ENCODE data around the gene CAP2. TPM values are rescaled to one million over a fixed set of nuclear protein-coding genes. Genes with fewer than 3 reads are reported as not detected.
"Not testable (repeated sequence)": the region's sequence is repeated elsewhere in the genome, so short reads cannot be mapped to it uniquely, and the experiment has no call there.

The CAP2 gene
- total RNA-seq, 2 donors from 2014 or later = not detected

DNA sequence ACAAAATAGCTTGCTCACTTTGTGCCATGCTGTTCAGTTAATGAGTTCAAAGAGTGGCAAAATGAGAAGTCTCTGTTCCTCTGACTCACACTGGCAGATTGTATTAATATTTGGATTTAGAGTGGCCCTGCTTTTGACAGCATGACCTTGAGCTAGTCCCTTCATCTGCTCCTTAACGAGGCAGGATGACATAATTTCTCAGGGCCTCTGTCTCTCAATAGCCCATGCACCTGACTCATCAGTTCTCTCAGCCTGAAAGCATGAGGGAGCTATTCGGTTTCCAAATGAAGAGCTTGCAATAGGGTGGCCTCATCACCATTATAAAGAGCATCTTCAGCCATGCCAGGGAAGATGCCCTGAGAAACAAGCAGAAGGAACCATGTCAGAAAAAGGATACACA is 38.2 kb downstream of the CAP2 start:
- Mint-ChIP-seq H3K4me1 (no peaks in the 10 kb centered on the region), H3K4me3 (no peak overlapping the region), H3K27me3 (peaks cover 9% of the 10 kb centered on the region), H3K36me3 (ENCODE audit: low read depth) (no peaks in the 10 kb centered on the region), H3K27ac (no peak overlapping the region)
- no peaks in the 10 kb centered on the region for H3K9me3 ChIP-seq (ENCODE audit: control insufficient read depth, low read length, poor library complexity, severe bottlenecking)
- ATAC-seq = no peak
- DNase-seq = no peak

GRCh38 chr6:17432356-17432755 is 39.0 kb downstream of the CAP2 start:
- Mint-ChIP-seq H3K4me1 (no peaks in the 10 kb centered on the region), H3K27ac (no peak overlapping the region), H3K4me3 (no peak overlapping the region), H3K36me3 (ENCODE audit: low read depth) (no peaks in the 10 kb centered on the region), H3K27me3 (peaks cover 10% of the 10 kb centered on the region)
- DNase-seq = no peak
- ATAC-seq = no peak
- H3K9me3 ChIP-seq (ENCODE audit: control insufficient read depth, low read length, poor library complexity, severe bottlenecking) = no peaks in the 10 kb centered on the region

GRCh38 chr6:17439243-17439993 is 46.0 kb downstream of the CAP2 start:
- no peak overlapping the region for H3K27ac Mint-ChIP-seq
- H3K4me1 Mint-ChIP-seq = no peaks in the 10 kb centered on the region
- DNase-seq = no peak
- H3K9me3 ChIP-seq (ENCODE audit: control insufficient read depth, low read length, poor library complexity, severe bottlenecking) = no peaks in the 10 kb centered on the region
- peaks cover 13% of the 10 kb centered on the region for H3K27me3 Mint-ChIP-seq
- H3K4me3 Mint-ChIP-seq = no peak overlapping the region
- no peaks in the 10 kb centered on the region for H3K36me3 Mint-ChIP-seq (ENCODE audit: low read depth)
- ATAC-seq = no peak

DNA sequence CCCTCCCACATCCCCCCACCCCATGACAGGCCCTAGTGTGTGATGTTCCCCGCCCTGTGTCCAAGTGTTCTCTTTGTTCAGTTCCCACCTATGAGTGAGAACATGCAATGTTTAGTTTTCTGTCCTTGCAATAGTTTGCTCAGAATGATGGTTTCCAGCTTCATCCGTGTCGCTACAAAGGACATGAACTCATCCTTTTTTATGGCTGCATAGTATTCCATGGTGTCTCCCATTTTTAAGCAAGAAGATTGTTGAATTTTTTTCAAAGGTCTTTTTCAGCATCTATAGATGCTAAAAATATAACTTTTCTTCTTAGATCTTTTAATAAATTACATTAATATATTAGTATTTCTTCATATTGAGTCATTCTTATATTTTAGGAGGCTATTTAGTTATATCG is 47.4 kb downstream of the CAP2 start:
- DNase-seq = not testable (repeated sequence)

GRCh38 chr6:17442196-17442595 is 48.8 kb downstream of the CAP2 start:
- H3K9me3 ChIP-seq (ENCODE audit: control insufficient read depth, low read length, poor library complexity, severe bottlenecking) = no peaks in the 10 kb centered on the region
- DNase-seq (no peak), ATAC-seq (no peak)
- Mint-ChIP-seq H3K27me3 (peaks cover 13% of the 10 kb centered on the region), H3K36me3 (ENCODE audit: low read depth) (no peaks in the 10 kb centered on the region), H3K4me1 (no peaks in the 10 kb centered on the region), H3K4me3 (no peak overlapping the region), H3K27ac (no peak overlapping the region)

More for the DNA sequence above, 47.4 kb downstream of the CAP2 start:
- ATAC-seq; H3K4me3 Mint-ChIP-seq; H3K27ac Mint-ChIP-seq; H3K9me3 ChIP-seq (ENCODE audit: control insufficient read depth, low read length, poor library complexity, severe bottlenecking); H3K36me3 Mint-ChIP-seq (ENCODE audit: low read depth); H3K4me1 Mint-ChIP-seq: not testable (repeated sequence)
- H3K27me3 Mint-ChIP-seq = peaks cover 13% of the 10 kb centered on the region

- no peaks in the 10 kb centered on the region for H3K9me3 ChIP-seq (ENCODE audit: control insufficient read depth, low read length, poor library complexity, severe bottlenecking)
- ATAC-seq = no peak
- Mint-ChIP-seq H3K4me3 (no peak overlapping the region), H3K27ac (no peak overlapping the region), H3K4me1 (no peaks in the 10 kb centered on the region), H3K27me3 (no peaks in the 10 kb centered on the region), H3K36me3 (ENCODE audit: low read depth) (no peaks in the 10 kb centered on the region)
- no peak for DNase-seq
Measured at GRCh38 chr6:17446713-17447112, 53.3 kb downstream of the CAP2 start.

GRCh38 chr6:17448165-17448564 is 54.8 kb downstream of the CAP2 start:
- no peaks in the 10 kb centered on the region for H3K9me3 ChIP-seq (ENCODE audit: control insufficient read depth, low read length, poor library complexity, severe bottlenecking)
- DNase-seq (no peak), ATAC-seq (no peak)
- Mint-ChIP-seq H3K27me3 (peaks cover 8% of the 10 kb centered on the region), H3K36me3 (ENCODE audit: low read depth) (no peaks in the 10 kb centered on the region), H3K27ac (no peak overlapping the region), H3K4me3 (no peak overlapping the region), H3K4me1 (no peaks in the 10 kb centered on the region)

- Mint-ChIP-seq H3K27ac (no peak overlapping the region), H3K4me3 (no peak overlapping the region), H3K36me3 (ENCODE audit: low read depth) (no peaks in the 10 kb centered on the region), H3K27me3 (peaks cover 21% of the 10 kb centered on the region), H3K4me1 (no peaks in the 10 kb centered on the region)
- ATAC-seq (no peak), DNase-seq (no peak)
- H3K9me3 ChIP-seq (ENCODE audit: control insufficient read depth, low read length, poor library complexity, severe bottlenecking) = no peaks in the 10 kb centered on the region
Measured at GRCh38 chr6:17450397-17450796, 57.0 kb downstream of the CAP2 start.

DNA sequence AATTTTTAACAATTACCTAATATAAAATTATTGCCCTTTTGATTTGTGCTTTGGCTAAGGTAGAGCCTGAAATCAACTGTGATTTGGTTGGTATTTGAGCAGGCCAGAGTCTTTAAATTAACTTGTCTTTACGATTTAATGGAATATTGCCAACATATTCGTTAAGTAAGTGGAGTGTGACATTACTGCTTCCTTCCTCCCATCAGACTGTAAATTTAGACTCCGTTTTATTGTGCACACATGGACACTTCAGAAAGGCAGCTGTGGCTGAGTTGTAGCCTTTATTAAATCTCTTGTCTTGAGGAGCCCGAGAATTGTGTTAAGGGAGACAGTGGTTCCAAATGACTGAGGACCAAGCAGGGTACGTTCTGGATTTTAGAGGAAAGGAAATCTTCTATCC is 57.4 kb downstream of the CAP2 start:
- H3K9me3 ChIP-seq (ENCODE audit: control insufficient read depth, low read length, poor library complexity, severe bottlenecking) = no peaks in the 10 kb centered on the region
- no peak for ATAC-seq
- Mint-ChIP-seq H3K36me3 (ENCODE audit: low read depth) (no peaks in the 10 kb centered on the region), H3K27ac (no peak overlapping the region), H3K27me3 (peaks cover 24% of the 10 kb centered on the region), H3K4me3 (no peak overlapping the region), H3K4me1 (no peaks in the 10 kb centered on the region)
- no peak for DNase-seq

GRCh38 chr6:17452096-17452495 is 58.7 kb downstream of the CAP2 start:
- ATAC-seq = no peak

GRCh38 chr6:17454316-17455005 is 61.1 kb downstream of the CAP2 start:
- Mint-ChIP-seq H3K36me3 (ENCODE audit: low read depth) (no peaks in the 10 kb centered on the region), H3K27me3 (peaks cover 56% of the 10 kb centered on the region), H3K27ac (no peak overlapping the region), H3K4me3 (no peak overlapping the region), H3K4me1 (no peaks in the 10 kb centered on the region)
- no peak for DNase-seq
- no peak for ATAC-seq
- H3K9me3 ChIP-seq (ENCODE audit: control insufficient read depth, low read length, poor library complexity, severe bottlenecking) = no peaks in the 10 kb centered on the region

More at GRCh38 chr6:17452096-17452495, 58.7 kb downstream of the CAP2 start:
- Mint-ChIP-seq H3K27me3 (peaks cover 37% of the 10 kb centered on the region), H3K36me3 (ENCODE audit: low read depth) (no peaks in the 10 kb centered on the region), H3K4me1 (no peaks in the 10 kb centered on the region), H3K27ac (no peak overlapping the region), H3K4me3 (no peak overlapping the region)
- H3K9me3 ChIP-seq (ENCODE audit: control insufficient read depth, low read length, poor library complexity, severe bottlenecking) = no peaks in the 10 kb centered on the region
- DNase-seq = no peak

- DNase-seq (no peak), ATAC-seq (no peak)
- H3K4me3 Mint-ChIP-seq = no peak overlapping the region
- peaks cover 56% of the 10 kb centered on the region for H3K27me3 Mint-ChIP-seq
- H3K27ac Mint-ChIP-seq = no peak overlapping the region
- no peaks in the 10 kb centered on the region for H3K4me1 Mint-ChIP-seq
- no peaks in the 10 kb centered on the region for H3K9me3 ChIP-seq (ENCODE audit: control insufficient read depth, low read length, poor library complexity, severe bottlenecking)
- H3K36me3 Mint-ChIP-seq (ENCODE audit: low read depth) = no peaks in the 10 kb centered on the region
Measured at GRCh38 chr6:17455919-17456318, 62.5 kb downstream of the CAP2 start.

DNA sequence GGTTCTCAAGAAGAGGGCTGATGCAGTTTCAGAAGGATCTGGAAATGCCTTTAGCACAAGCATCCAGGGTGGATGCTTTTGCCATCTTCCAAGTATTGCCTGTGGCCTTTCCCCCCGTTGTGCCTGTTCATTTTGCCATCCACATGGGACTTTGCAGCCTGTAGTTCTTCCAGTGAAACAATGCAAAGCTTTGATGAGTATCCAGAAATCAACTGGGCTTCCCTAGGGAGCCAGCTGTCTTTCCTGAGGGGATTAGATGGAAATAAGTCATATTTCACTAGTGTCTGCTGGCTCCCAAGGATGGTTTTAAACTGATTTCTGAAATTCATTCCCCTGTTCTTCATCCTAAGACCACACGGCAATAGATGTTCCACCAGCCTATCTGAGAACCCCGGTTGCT is 63.3 kb downstream of the CAP2 start:
- Mint-ChIP-seq H3K27ac (no peak overlapping the region), H3K4me1 (no peaks in the 10 kb centered on the region), H3K27me3 (peaks cover 56% of the 10 kb centered on the region), H3K4me3 (no peak overlapping the region), H3K36me3 (ENCODE audit: low read depth) (no peaks in the 10 kb centered on the region)
- DNase-seq (no peak), ATAC-seq (no peak)
- H3K9me3 ChIP-seq (ENCODE audit: control insufficient read depth, low read length, poor library complexity, severe bottlenecking) = no peaks in the 10 kb centered on the region

GRCh38 chr6:17457405-17457804 is 64.0 kb downstream of the CAP2 start:
- Mint-ChIP-seq H3K27me3 (peaks cover 56% of the 10 kb centered on the region), H3K4me1 (no peaks in the 10 kb centered on the region)

More at GRCh38 chr6:17457405-17457804, 64.0 kb downstream of the CAP2 start:
- H3K27ac Mint-ChIP-seq = no peak overlapping the region
- no peak for ATAC-seq
- H3K36me3 Mint-ChIP-seq (ENCODE audit: low read depth) = no peaks in the 10 kb centered on the region
- DNase-seq = no peak
- H3K4me3 Mint-ChIP-seq = no peak overlapping the region
- H3K9me3 ChIP-seq (ENCODE audit: control insufficient read depth, low read length, poor library complexity, severe bottlenecking) = no peaks in the 10 kb centered on the region

Data from T-helper 17 cell (primary cell).